HL-60/S4 (cell line): ENCODE data around the gene CRHR1.

Source experiments
- in situ Hi-C: fragments of 300-500 bp; cut with MboI; formaldehyde crosslinking; loops from 2 replicates; pipeline ENCODE4 v1.14.3; 2022; ENCODE audit warnings: low sequenced_read_pairs

CRHR1 gene

GRCh38 chr17:45757431-45758218, 26.5 kb upstream of the CRHR1 start:
- in situ Hi-C loops, result no loop called here

- in situ Hi-C loops, result no loop called here
These were observed 25.6 kb upstream of the CRHR1 start for GRCh38 chr17:45758544-45758943.

- in situ Hi-C loops, result no loop called here
These were observed 24.4 kb upstream of the CRHR1 start for GRCh38 chr17:45759761-45760160.

- in situ Hi-C loops, result no loop called here
These were observed 22.1 kb upstream of the CRHR1 start for GRCh38 chr17:45761957-45762565.

GRCh38 chr17:45763182-45763581, 20.9 kb upstream of the CRHR1 start:
- in situ Hi-C loops, result no loop called here

GRCh38 chr17:45764479-45764878, 19.6 kb upstream of the CRHR1 start:
- in situ Hi-C loops, result no loop called here

GRCh38 chr17:45768000-45768399, 16.1 kb upstream of the CRHR1 start:
- in situ Hi-C loops, result no loop called here

- in situ Hi-C loops, result no loop called here
These were observed 13.4 kb upstream of the CRHR1 start for GRCh38 chr17:45770632-45771270.

- in situ Hi-C loops, result no loop called here
These were observed 12.7 kb upstream of the CRHR1 start for GRCh38 chr17:45771271-45771959.

GRCh38 chr17:45775148-45775547, 9.0 kb upstream of the CRHR1 start:
- in situ Hi-C loops, result no loop called here

- in situ Hi-C loops, result no loop called here
These were observed 8.5 kb upstream of the CRHR1 start for GRCh38 chr17:45775576-45776011.

- in situ Hi-C loops, result no loop called here
These were observed 7.2 kb upstream of the CRHR1 start for GRCh38 chr17:45776896-45777295.

GRCh38 chr17:45777388-45777787, 6.7 kb upstream of the CRHR1 start:
- in situ Hi-C loops, result no loop called here

GRCh38 chr17:45780921-45781320, 3.2 kb upstream of the CRHR1 start:
- in situ Hi-C loops, result no loop called here

GRCh38 chr17:45782889-45783592, 1.1 kb upstream of the CRHR1 start:
- in situ Hi-C loops, result no loop called here

- in situ Hi-C loops, result no loop called here
These were observed 377 bp upstream of the CRHR1 start for GRCh38 chr17:45783593-45784292.

- in situ Hi-C loops, result no loop called here
These were observed 790 bp downstream of the CRHR1 start for GRCh38 chr17:45784741-45785479.

- in situ Hi-C loops, result no loop called here
These were observed 1.5 kb downstream of the CRHR1 start for GRCh38 chr17:45785480-45786193.

GRCh38 chr17:45786349-45786748, 2.2 kb downstream of the CRHR1 start:
- in situ Hi-C loops, result no loop called here
